ENCODE results near the gene OSER1.

- TF ChIP-seq CTCF (optimal IDR thresholded peaks at IDR 0.05 in 1 of 3, IDR thresholded peaks at IDR 0.05 in 1 of 3, conservative IDR thresholded peaks at IDR 0.05 in 1 of 3; ENCODE audit: extremely low read depth in 1 of 3, insufficient read depth in 2 of 3, low read length in 3 of 3) (no peak), EZH2 (IDR thresholded peaks at IDR 0.05; ENCODE audit: low read length) (no peak)
These were observed 15.0 kb downstream of the OSER1 start for GRCh38 chr20:44195605-44196004.
